ENCODE data around the gene NTM.

DNA sequence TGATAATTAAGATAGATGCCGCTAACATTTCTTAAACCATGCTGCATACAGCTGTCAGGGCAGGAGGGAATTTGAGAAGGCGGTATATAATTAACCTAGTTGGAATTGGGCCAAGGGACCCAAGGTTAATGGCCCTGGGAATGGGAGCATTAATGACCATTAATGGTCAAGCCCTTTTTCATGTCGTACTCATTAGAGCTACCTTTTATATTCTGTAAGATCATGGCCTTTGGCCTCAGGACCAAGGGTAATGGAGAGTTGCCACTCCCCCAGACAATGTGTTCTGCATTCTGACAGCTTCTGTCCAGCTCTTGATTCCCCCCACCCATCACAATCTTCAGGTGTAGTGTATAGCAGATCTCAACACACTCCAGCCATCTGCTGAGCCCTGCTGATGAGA is 111.6 kb downstream of the NTM start:
- TF ChIP-seq, protein P1, sequence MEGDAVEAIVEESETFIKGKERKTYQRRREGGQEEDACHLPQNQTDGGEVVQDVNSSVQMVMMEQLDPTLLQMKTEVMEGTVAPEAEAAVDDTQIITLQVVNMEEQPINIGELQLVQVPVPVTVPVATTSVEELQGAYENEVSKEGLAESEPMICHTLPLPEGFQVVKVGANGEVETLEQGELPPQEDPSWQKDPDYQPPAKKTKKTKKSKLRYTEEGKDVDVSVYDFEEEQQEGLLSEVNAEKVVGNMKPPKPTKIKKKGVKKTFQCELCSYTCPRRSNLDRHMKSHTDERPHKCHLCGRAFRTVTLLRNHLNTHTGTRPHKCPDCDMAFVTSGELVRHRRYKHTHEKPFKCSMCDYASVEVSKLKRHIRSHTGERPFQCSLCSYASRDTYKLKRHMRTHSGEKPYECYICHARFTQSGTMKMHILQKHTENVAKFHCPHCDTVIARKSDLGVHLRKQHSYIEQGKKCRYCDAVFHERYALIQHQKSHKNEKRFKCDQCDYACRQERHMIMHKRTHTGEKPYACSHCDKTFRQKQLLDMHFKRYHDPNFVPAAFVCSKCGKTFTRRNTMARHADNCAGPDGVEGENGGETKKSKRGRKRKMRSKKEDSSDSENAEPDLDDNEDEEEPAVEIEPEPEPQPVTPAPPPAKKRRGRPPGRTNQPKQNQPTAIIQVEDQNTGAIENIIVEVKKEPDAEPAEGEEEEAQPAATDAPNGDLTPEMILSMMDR (IDR thresholded peaks at IDR 0.05), result no peak
- no peak for TF ChIP-seq POLR2A (IDR thresholded peaks at IDR 0.05)

All from esophagus squamous epithelium (tissue), 4 donors.